Left lung (tissue), 10 donors: ENCODE measurements around the gene MIEF2. TPM values are rescaled to one million over a fixed set of nuclear protein-coding genes. Genes with fewer than 3 reads are reported as not detected.
A peak's percentile ranks its signal among the peaks of the same experiment; 100 is the strongest.

Experiments
- ATAC-seq: fragments of 200-7000 bp; cut with Tn5 transposase; one replicate; pipeline ENCODE4 v1.9.1; 2020; ENCODE audit warnings: moderate library complexity
- DNase-seq, 4 donors: peaks; one replicate each; pipeline ENCODE4 v3.0.0-alpha.2; 2013 to 2020
- H3K27ac ChIP-seq, 2 donors: fragments of 200-600 bp; sonication (generic) in 1 of 2; one replicate each; pipeline versions ENCODE4 v1.5.0 to v1.8.0; 2020 to 2021
- H3K27me3 ChIP-seq, 2 donors: fragments of 200-600 bp; sonication (generic) in 1 of 2; one replicate each; pipeline versions ENCODE4 v1.5.0 to v1.8.0; 2020 to 2021
- H3K36me3 ChIP-seq, 2 donors: fragments of 200-600 bp; sonication (generic) in 1 of 2; one replicate each; pipeline versions ENCODE4 v1.5.0 to v1.8.0; 2020 to 2021
- H3K4me1 ChIP-seq, 2 donors: fragments of 200-600 bp; one replicate each; pipeline ENCODE4 v1.8.0; 2021
- H3K4me3 ChIP-seq, 2 donors: fragments of 200-600 bp; sonication (generic) in 1 of 2; one replicate each; pipeline versions ENCODE4 v1.5.0 to v1.8.0; 2020 to 2021; ENCODE audit warnings: mild to moderate bottlenecking in 1 of 2
- H3K9me3 ChIP-seq, 2 donors: fragments of 200-600 bp; sonication (generic) in 1 of 2; one replicate each; pipeline versions ENCODE4 v1.5.0 to v1.8.0; 2020 to 2021
- CTCF ChIP-seq, 2 donors: fragments of 200-600 bp; sonication (generic) in 1 of 2; IDR thresholded peaks; one replicate each; pipeline versions ENCODE4 v1.5.0 to v1.8.0; 2021; ENCODE audit warnings: antibody characterized with exemption in 2 of 2
- intact Hi-C, 2 donors: fragments of 100-400 bp; cut with DNase I; formaldehyde crosslinking; loops; one replicate each; pipeline versions ENCODE4 v1.11.2 to v1.14.2; 2022
- polyA plus RNA-seq, 6 donors: library from polyadenylated mRNA; unstranded; fragments of 120-200 nt; gene quantifications; one replicate each; pipeline ENCODE4 v1.2.1, GENCODE V29; 2013; ENCODE audit not compliant: insufficient read length in 6 of 6
- total RNA-seq, 2 donors: library from RNA; stranded (reverse); fragmentation: NEBNext Ultra II Directional; extraction: Animal tissue kit (Norgen Biotek cat#: 25700); gene quantifications; one replicate each; pipeline ENCODE4 v1.2.1, GENCODE V29; 2021
- donor health status: DM: no; HTN: yes; CAD: no.
- donor health status: DM: no; HTN: no; CAD: no.

The MIEF2 gene
- total and polyA plus RNA-seq, 8 donors: 8.3 to 16.3 (median 11.1) TPM

- intact Hi-C loops: no loop called here
- Histone ChIP-seq H3K36me3 (peaks cover 0 to 100% of the 10 kb centered on the region in 2 donors), H3K27ac (peak overlapping the region in 1 of 2 donors; percentile 33), H3K4me1 (peaks cover 0 to 17% of the 10 kb centered on the region in 2 donors), H3K4me3 (no peak overlapping the region), H3K9me3 (no peaks in the 10 kb centered on the region), H3K27me3 (no peaks in the 10 kb centered on the region)
- TF ChIP-seq CTCF (IDR thresholded peaks at IDR 0.05): no peak
- ATAC-seq (no peak), DNase-seq (no peak)
These were observed 11.7 kb upstream of the MIEF2 start for GRCh38 chr17:18248811-18249210.

- H3K27ac ChIP-seq: no peak overlapping the region
- no peak for DNase-seq
- H3K36me3 ChIP-seq: peaks cover 0 to 100% of the 10 kb centered on the region in 2 donors
- ATAC-seq: no peak
- peaks cover 0 to 17% of the 10 kb centered on the region in 2 donors for H3K4me1 ChIP-seq
- intact Hi-C loops: no loop called here
- H3K4me3 ChIP-seq: no peak overlapping the region
- no peaks in the 10 kb centered on the region for H3K9me3 ChIP-seq
- no peaks in the 10 kb centered on the region for H3K27me3 ChIP-seq
- TF ChIP-seq CTCF (IDR thresholded peaks at IDR 0.05): no peak
These were observed 10.2 kb upstream of the MIEF2 start for GRCh38 chr17:18250259-18250658.

- Histone ChIP-seq H3K36me3 (peaks cover 0 to 100% of the 10 kb centered on the region in 2 donors), H3K4me1 (peaks cover 0 to 17% of the 10 kb centered on the region in 2 donors), H3K27me3 (no peaks in the 10 kb centered on the region), H3K27ac (no peak overlapping the region), H3K4me3 (no peak overlapping the region), H3K9me3 (no peaks in the 10 kb centered on the region)
- DNase-seq (no peak), ATAC-seq (no peak)
- intact Hi-C loops: no loop called here
- TF ChIP-seq CTCF (IDR thresholded peaks at IDR 0.05): no peak
These were observed 9.8 kb upstream of the MIEF2 start for GRCh38 chr17:18250708-18251107.

- Histone ChIP-seq H3K27ac (no peak overlapping the region), H3K4me3 (no peak overlapping the region), H3K4me1 (peaks cover 0 to 17% of the 10 kb centered on the region in 2 donors), H3K27me3 (no peaks in the 10 kb centered on the region), H3K9me3 (no peaks in the 10 kb centered on the region), H3K36me3 (peaks cover 0 to 100% of the 10 kb centered on the region in 2 donors)
- ATAC-seq (no peak), DNase-seq (no peak)
- intact Hi-C loops: no loop called here
- TF ChIP-seq CTCF (IDR thresholded peaks at IDR 0.05): no peak
These were observed 9.3 kb upstream of the MIEF2 start for GRCh38 chr17:18251204-18251603.

GRCh38 chr17:18252160-18252559 is 8.3 kb upstream of the MIEF2 start:
- Histone ChIP-seq H3K27me3 (no peaks in the 10 kb centered on the region), H3K36me3 (peaks cover 0 to 97% of the 10 kb centered on the region in 2 donors), H3K27ac (no peak overlapping the region), H3K9me3 (no peaks in the 10 kb centered on the region), H3K4me1 (peaks cover 8 to 25% of the 10 kb centered on the region in 2 donors), H3K4me3 (no peak overlapping the region)
- no peak for TF ChIP-seq CTCF (IDR thresholded peaks at IDR 0.05)
- intact Hi-C loops: no loop called here
- ATAC-seq (no peak), DNase-seq (no peak)
